Left forelimb (tissue), 1 donor: Measurements from ENCODE around the gene IPO13.

Experiments
- DNase-seq: peaks from one replicate; pipeline ENCODE4 v3.0.0-alpha.2; 2018; ENCODE audit warnings: low spot score

Gene IPO13

DNA sequence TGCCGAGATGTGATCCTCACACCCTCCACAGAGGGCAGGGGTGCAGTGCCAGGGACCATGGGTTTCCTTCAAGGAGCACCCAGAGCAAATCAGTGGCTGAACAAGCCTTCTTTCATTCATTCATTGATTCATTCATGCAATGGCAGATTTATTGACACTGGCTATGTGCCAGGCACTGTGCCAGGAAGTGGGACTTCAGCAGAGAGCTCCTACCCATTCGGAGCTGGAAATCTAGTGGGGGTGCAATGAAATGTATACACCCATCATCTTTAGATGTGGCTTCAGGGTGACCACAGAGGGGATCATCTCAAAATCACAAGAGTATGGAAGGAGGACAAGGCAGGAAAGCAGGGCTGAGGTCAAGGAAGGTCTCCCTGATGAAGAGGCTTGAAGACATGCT, 65.7 kb downstream of the IPO13 start:
- DNase-seq: no peak

DNA sequence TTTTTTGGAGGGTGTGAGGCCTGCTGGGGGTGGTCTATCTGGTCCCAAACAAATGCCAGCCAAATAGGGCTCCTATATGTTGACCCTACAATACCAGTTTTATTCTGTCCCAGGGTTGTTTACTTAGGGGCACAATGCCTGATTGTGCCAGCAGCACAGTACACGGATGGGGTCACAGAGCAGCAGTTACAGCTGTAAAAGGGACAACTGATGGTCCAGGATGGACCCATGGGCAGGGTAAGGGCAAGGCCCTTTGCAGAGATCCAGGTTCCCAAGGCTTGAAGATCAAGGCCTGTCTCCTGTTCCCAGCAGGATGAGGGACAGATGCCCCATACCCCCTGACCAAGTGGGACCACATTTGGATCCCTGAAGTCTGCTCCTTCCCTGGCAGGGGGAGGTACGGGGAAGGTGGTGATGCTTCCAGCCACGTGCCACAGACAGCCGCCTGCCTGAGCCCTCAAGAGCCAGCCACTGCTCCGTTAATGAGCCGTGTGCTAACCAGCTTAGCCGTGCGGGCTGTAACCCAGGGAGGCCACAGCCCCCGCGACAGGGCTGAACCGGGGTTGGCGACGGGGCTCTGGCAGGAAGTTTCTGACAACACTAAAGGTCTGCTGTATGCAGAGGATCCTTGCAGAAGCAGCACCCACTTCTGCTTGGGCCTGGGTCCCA, 66.3 kb downstream of the IPO13 start:
- no peak for DNase-seq

DNA sequence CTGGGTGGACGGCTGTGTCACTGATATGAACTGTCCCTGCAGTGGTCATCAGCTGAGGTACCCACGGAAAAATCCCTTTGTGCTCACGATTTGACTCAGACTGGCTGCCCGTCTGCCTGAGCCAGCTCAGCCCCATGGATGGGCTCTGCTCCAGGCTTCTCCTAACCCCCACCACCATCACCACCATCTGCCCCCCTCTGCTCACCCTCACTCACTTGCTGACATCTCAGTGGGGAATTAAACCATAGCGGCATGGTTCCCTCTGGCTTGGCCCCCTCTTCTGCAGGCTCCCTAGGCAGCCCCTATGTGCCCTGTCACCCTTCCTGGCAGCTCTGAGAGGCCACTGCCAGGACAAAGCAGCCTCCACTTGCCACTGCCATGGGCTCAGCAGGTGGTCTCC, 67.2 kb downstream of the IPO13 start:
- DNase-seq: no peak

DNA sequence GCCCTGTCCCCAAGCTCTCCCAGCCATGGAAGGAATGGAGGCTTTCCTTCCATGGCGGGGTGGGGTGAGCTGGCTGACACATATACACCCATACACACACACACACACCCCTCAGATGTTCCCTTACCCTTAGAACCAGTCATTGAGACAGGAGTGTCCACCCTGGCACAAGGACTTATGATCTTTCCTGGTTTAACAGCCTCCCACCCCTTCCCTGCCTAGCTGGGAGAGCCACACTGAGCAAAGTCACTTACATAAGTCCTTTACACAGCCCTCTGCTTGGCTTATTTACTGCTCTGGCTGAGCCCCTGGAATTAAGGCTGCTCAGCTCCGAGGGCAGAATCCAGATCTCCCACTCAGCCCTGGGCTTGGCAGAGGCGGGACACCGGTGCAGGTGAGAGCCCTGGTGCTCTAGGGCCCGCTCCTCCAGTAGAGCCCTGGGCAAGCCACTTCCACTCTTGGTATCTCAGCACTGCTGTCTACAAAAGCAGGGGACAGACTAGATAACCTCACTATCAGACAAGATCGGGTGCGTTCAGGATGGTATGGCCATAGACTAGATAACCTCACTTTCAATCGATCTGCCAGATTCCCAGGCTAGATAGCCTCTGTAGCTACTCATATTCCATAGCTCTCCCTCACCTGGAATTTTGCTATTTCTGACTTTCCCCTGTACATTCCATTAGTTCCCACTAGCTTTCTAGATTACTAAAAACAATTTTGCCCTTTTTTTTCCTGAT, 67.8 kb downstream of the IPO13 start:
- no peak for DNase-seq

DNA sequence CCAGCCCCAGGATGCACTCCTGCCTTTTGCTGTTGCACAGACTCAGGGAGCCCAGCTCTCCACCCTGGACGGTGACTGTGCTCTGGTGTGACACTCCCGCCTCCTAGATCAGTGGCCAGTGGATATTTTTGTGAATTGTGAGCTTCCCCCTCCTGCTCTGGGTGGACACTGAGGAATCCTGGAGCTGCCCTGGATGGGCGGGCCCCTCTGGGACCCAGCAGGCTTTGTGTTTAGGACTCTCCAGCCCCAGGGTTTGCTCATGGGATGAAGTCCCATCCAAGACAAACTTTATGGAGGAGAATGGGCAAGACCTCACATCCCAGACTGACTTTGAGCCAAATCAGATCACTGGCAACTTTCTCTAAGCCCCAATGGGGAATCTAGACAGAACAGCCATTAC, 68.5 kb downstream of the IPO13 start:
- DNase-seq: no peak

DNA sequence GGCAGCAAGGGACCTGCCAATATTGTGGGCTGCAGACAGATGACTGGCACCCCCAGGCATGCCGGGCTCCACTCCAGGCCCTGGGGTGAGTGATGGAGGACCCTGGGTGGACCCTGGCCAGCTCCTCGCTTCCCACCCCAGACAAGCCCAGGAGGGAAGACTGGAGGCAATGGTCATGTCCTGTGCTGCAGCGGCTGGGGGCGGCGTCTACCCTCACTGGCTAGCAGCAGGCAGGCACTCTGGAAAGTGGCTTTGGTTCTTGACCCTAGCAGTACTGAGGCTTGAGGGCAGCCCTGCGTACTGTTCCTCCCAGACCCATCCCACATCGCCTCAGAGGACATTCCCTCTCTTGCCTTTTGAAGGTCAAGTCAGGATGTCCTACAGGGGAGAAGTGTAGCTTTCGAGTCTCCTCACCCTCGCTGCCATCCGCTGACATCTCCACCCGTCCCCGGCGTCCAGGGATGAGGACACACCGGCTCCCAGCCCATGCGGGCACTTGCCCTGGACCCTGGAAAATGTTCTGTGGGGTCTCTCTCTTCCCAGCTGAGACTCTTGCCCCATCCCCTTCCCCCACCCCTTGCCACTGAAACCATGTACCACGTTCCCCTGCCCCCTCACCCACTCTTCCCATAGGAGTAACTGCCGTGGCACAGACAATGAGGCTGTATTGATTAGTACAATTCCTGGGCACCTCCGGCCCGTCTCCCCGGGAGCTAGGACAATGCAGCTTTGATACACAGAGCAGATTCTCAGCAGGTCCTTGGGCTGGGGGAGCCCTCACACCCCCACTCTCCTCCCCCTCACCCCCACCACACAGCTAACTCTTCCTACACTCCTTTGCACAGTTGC, 69.5 kb downstream of the IPO13 start:
- DNase-seq: no peak

DNA sequence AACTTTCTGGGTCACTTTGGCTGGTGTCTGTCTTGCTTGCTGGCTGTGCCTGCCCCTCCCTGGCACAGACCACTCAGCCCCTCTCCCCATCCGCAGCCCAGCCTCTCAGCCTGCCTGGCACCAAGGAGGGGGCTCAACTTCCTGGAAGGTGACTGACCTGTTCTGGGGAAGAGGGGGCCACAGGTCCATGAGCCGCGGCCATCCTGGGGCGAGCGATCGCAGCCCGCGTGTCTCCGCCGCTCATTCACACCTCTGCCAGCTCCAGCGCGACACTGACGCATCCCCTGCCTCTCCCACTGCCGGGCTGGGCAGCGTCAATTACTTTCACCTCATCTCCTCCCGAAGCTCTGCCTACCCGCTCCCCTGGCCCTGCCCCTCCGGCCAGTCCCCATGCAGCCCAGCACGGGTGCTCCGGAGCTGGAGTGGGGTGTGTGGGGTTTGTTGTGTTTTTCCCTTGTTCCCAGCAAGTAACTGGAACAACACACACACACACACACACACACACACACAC, 70.2 kb downstream of the IPO13 start:
- DNase-seq: no peak
